NB4 (cell line): Measurements from ENCODE around the gene AP1M2.

Experiments used
- POLR2A ChIP-seq: IDR thresholded peaks from 2 replicates; pipeline ENCODE4 v1.6.1; 2011; ENCODE audit warnings: mild to moderate bottlenecking; ENCODE audit not compliant: insufficient read length; ENCODE audit errors: extremely low read depth
- TF ChIP-seq, protein P1 (sequence below): IDR thresholded peaks from one replicate; pipeline ENCODE4 v1.5.1; 2012; ENCODE audit warnings: low read depth, low read length

DNA sequence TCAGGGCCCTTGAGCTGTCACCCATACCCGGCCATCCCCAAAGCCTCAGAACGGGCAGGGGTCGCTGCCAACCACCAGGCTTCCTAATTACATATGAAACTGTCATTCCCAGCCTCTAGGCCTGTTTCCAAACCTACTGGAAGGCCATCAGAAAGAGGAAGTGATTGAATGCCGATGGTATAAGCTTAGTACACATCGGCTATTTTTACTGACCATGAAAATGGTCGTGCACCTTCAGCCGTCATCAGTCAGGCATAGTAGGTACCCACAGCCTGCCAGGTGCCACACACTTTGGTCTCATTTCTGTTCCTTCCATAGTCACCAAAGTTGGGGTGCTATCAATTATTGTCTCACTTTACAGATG lies 31.5 kb downstream of the AP1M2 start:
- TF ChIP-seq, protein P1, sequence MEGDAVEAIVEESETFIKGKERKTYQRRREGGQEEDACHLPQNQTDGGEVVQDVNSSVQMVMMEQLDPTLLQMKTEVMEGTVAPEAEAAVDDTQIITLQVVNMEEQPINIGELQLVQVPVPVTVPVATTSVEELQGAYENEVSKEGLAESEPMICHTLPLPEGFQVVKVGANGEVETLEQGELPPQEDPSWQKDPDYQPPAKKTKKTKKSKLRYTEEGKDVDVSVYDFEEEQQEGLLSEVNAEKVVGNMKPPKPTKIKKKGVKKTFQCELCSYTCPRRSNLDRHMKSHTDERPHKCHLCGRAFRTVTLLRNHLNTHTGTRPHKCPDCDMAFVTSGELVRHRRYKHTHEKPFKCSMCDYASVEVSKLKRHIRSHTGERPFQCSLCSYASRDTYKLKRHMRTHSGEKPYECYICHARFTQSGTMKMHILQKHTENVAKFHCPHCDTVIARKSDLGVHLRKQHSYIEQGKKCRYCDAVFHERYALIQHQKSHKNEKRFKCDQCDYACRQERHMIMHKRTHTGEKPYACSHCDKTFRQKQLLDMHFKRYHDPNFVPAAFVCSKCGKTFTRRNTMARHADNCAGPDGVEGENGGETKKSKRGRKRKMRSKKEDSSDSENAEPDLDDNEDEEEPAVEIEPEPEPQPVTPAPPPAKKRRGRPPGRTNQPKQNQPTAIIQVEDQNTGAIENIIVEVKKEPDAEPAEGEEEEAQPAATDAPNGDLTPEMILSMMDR = no peak
- TF ChIP-seq POLR2A = no peak
